Smooth muscle cell (in vitro differentiated cells): Measurements from ENCODE around the gene NR4A1. TPM values are rescaled to one million over a fixed set of nuclear protein-coding genes. Genes with fewer than 3 reads are reported as not detected.

Source experiments
- DNase-seq: peaks from one replicate; lab custom pipeline; 2025; ENCODE audit not compliant: unreplicated experiment; lab: John Stamatoyannopoulos, UW
- H2AFZ ChIP-seq: fragments of 200-600 bp; sonication (generic); 2 replicates; pipeline ENCODE4 v1.6.0; 2016; ENCODE audit warnings: antibody characterized with exemption, low read depth, mild to moderate bottlenecking
- H3F3A ChIP-seq: fragments of 200-600 bp; sonication (generic); 2 replicates; pipeline ENCODE4 v1.6.0; 2017; ENCODE audit warnings: antibody characterized with exemption, low read depth
- H3K27ac ChIP-seq: fragments of 200-600 bp; sonication (generic); 2 replicates; pipeline ENCODE4 v1.5.1; 2016; ENCODE audit warnings: low read depth, mild to moderate bottlenecking
- H3K27me3 ChIP-seq: fragments of 200-600 bp; sonication (generic); 2 replicates; pipeline ENCODE4 v1.6.1; 2016; ENCODE audit warnings: low read depth, mild to moderate bottlenecking
- H3K36me3 ChIP-seq: fragments of 200-600 bp; sonication (generic); 2 replicates; pipeline ENCODE4 v1.5.1; 2016; ENCODE audit warnings: low read depth
- H3K4me1 ChIP-seq: fragments of 200-600 bp; sonication (generic); 2 replicates; pipeline ENCODE4 v1.5.1; 2016; ENCODE audit warnings: low read depth
- H3K4me2 ChIP-seq: fragments of 200-600 bp; sonication (generic); 2 replicates; pipeline ENCODE4 v1.6.0; 2016; ENCODE audit warnings: mild to moderate bottlenecking
- H3K4me3 ChIP-seq: fragments of 200-600 bp; sonication (generic); 2 replicates; pipeline ENCODE4 v1.5.1; 2016; ENCODE audit warnings: mild to moderate bottlenecking
- H3K79me2 ChIP-seq: fragments of 200-600 bp; sonication (generic); 2 replicates; pipeline ENCODE4 v1.6.0; 2016; ENCODE audit warnings: low read depth, mild to moderate bottlenecking
- H3K9ac ChIP-seq: fragments of 200-600 bp; sonication (generic); 2 replicates; pipeline ENCODE4 v1.6.0; 2016; ENCODE audit warnings: low read depth
- H3K9me3 ChIP-seq: fragments of 200-600 bp; sonication (generic); replicated peaks from 2 replicates; pipeline ENCODE4 v1.5.1; 2016; ENCODE audit warnings: low read depth
- H4K20me1 ChIP-seq: fragments of 200-600 bp; sonication (generic); 2 replicates; pipeline ENCODE4 v1.6.0; 2016; ENCODE audit warnings: low read depth
- CTCF ChIP-seq: fragments of 200-600 bp; sonication (generic); IDR thresholded peaks from 2 replicates; pipeline ENCODE4 v1.5.1; 2017; ENCODE audit warnings: borderline replicate concordance, mild to moderate bottlenecking, antibody characterized with exemption; ENCODE audit not compliant: insufficient read depth, poor library complexity, severe bottlenecking
- WGBS: methylation state at CpG from one replicate; pipeline ENCODE4 v1.1.7; 2016; ENCODE audit warnings: low lambda C conversion rate; 5-methylcytosine and 5-hydroxymethylcytosine counted together
- polyA plus RNA-seq: library from polyadenylated mRNA; unstranded; fragments of >200 nt; fragmentation: Nextera tagmentation; extraction: Ambion mirVana; gene quantifications from 2 replicates; pipeline ENCODE4 v1.2.1, GENCODE V29; 2016
- total RNA-seq: library from RNA; depleted of rRNA; stranded (reverse); fragments of >200 nt; gene quantifications from 2 replicates; pipeline ENCODE4 v1.2.3, GENCODE V29; 2014

NR4A1 gene
- total and polyA plus RNA-seq, 2 experiments from 2014 or later, result 182 to 634 TPM

GRCh38 chr12:52054231-52054832, 3.1 kb downstream of the NR4A1 start:
- no peaks in the 10 kb centered on the region for H3K36me3 ChIP-seq
- peaks cover 8% of the 10 kb centered on the region for H3K4me1 ChIP-seq
- peaks cover 6% of the 10 kb centered on the region for H3K79me2 ChIP-seq
- DNase-seq, result no peak
- TF ChIP-seq CTCF, result no peak
- H3K9me3 ChIP-seq, result no peaks in the 10 kb centered on the region
- no peak overlapping the region for H2AFZ ChIP-seq
- H3K27ac ChIP-seq, result no peak overlapping the region
- H3K4me3 ChIP-seq, result no peak overlapping the region
- H3F3A ChIP-seq, result peaks cover 4% of the 10 kb centered on the region
- WGBS, result 97% methylated on average over 20 of the region's 21 CpGs
- no peak overlapping the region for H3K9ac ChIP-seq
- H3K27me3 ChIP-seq, result no peaks in the 10 kb centered on the region
- H3K4me2 ChIP-seq, result peak overlapping the region; percentile 90
- peaks cover 79% of the 10 kb centered on the region for H4K20me1 ChIP-seq

- 91% methylated on average over 21 of the region's 21 CpGs for WGBS
- DNase-seq, result no peak
- H3K27me3 ChIP-seq, result no peaks in the 10 kb centered on the region
- H3F3A ChIP-seq, result peaks cover 4% of the 10 kb centered on the region
- no peak overlapping the region for H3K4me3 ChIP-seq
- no peak overlapping the region for H2AFZ ChIP-seq
- H4K20me1 ChIP-seq, result peaks cover 79% of the 10 kb centered on the region
- peaks cover 5% of the 10 kb centered on the region for H3K4me1 ChIP-seq
- no peak overlapping the region for H3K27ac ChIP-seq
- peaks cover 6% of the 10 kb centered on the region for H3K79me2 ChIP-seq
- no peak for TF ChIP-seq CTCF
- no peak overlapping the region for H3K4me2 ChIP-seq
- H3K36me3 ChIP-seq, result no peaks in the 10 kb centered on the region
- H3K9me3 ChIP-seq, result no peaks in the 10 kb centered on the region
- H3K9ac ChIP-seq, result no peak overlapping the region
These were observed 3.8 kb downstream of the NR4A1 start for GRCh38 chr12:52054833-52055730.

GRCh38 chr12:52055731-52056711, 4.8 kb downstream of the NR4A1 start:
- WGBS, result 95% methylated on average over 26 of the region's 27 CpGs
- Histone ChIP-seq H4K20me1 (peaks cover 79% of the 10 kb centered on the region), H3K9me3 (no peaks in the 10 kb centered on the region), H3K27ac (no peak overlapping the region), H3K4me1 (no peaks in the 10 kb centered on the region), H3F3A (peaks cover 4% of the 10 kb centered on the region), H3K4me3 (no peak overlapping the region), H3K36me3 (no peaks in the 10 kb centered on the region), H3K4me2 (no peak overlapping the region), H3K27me3 (no peaks in the 10 kb centered on the region), H3K9ac (no peak overlapping the region), H2AFZ (no peak overlapping the region), H3K79me2 (peaks cover 6% of the 10 kb centered on the region)
- TF ChIP-seq CTCF, result no peak
- DNase-seq, result no peak
